Thyroid gland (tissue), 4 donors: ENCODE results near the gene ALKBH5.

ENCODE experiments used
- POLR2A ChIP-seq, 2 donors: fragments of 450-650 bp; IDR thresholded peaks; one replicate each; pipeline ENCODE4 v1.6.1; 2017; ENCODE audit warnings: antibody characterized with exemption in 2 of 2, mild to moderate bottlenecking in 2 of 2, moderate library complexity in 1 of 2
- TF ChIP-seq, protein P1 (sequence below), 6 experiments: fragments of 200-600 bp in 3 of 6; fragments of 450-650 bp in 3 of 6; sonication (generic) in 3 of 6; IDR thresholded peaks; one replicate each; pipeline ENCODE4 v1.5.1; 2016 to 2019; ENCODE audit warnings: antibody characterized with exemption in 6 of 6, mild to moderate bottlenecking in 2 of 6, inconsistent platforms in 1 of 6, moderate library complexity in 1 of 6

DNA sequence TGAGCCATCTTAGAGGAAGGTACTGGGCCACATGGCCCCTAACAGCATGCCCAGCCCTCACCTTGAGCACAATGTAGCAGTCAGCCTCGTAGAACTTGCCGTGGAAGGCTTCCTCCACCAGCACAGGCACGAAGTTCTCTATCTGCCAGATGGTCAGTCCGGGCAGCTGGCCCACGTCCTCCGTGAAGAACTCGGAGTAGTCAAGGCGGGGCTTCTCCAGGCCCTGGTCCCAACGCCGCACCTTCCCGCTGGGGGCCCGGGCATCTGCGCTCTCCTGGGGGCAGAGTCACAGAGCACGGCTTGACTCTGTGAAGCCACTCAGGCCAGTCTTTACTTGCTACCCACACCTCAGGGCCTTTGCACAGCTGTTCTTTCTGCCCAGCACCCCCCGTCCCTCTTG lies 67.6 kb downstream of the ALKBH5 start:
- TF ChIP-seq POLR2A (IDR thresholded peaks at IDR 0.05) = no peak
- TF ChIP-seq, protein P1, sequence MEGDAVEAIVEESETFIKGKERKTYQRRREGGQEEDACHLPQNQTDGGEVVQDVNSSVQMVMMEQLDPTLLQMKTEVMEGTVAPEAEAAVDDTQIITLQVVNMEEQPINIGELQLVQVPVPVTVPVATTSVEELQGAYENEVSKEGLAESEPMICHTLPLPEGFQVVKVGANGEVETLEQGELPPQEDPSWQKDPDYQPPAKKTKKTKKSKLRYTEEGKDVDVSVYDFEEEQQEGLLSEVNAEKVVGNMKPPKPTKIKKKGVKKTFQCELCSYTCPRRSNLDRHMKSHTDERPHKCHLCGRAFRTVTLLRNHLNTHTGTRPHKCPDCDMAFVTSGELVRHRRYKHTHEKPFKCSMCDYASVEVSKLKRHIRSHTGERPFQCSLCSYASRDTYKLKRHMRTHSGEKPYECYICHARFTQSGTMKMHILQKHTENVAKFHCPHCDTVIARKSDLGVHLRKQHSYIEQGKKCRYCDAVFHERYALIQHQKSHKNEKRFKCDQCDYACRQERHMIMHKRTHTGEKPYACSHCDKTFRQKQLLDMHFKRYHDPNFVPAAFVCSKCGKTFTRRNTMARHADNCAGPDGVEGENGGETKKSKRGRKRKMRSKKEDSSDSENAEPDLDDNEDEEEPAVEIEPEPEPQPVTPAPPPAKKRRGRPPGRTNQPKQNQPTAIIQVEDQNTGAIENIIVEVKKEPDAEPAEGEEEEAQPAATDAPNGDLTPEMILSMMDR (IDR thresholded peaks at IDR 0.05) = no peak
